Smooth muscle cell (in vitro differentiated cells): ENCODE measurements around the gene SNRK. TPM values are rescaled to one million over a fixed set of nuclear protein-coding genes. Genes with fewer than 3 reads are reported as not detected.

ENCODE experiments used
- DNase-seq: peaks from one replicate; lab custom pipeline; 2025; ENCODE audit not compliant: unreplicated experiment; lab: John Stamatoyannopoulos, UW
- H2AFZ ChIP-seq: fragments of 200-600 bp; sonication (generic); 2 replicates; pipeline ENCODE4 v1.6.0; 2016; ENCODE audit warnings: antibody characterized with exemption, low read depth, mild to moderate bottlenecking
- H3F3A ChIP-seq: fragments of 200-600 bp; sonication (generic); 2 replicates; pipeline ENCODE4 v1.6.0; 2017; ENCODE audit warnings: antibody characterized with exemption, low read depth
- H3K27ac ChIP-seq: fragments of 200-600 bp; sonication (generic); 2 replicates; pipeline ENCODE4 v1.5.1; 2016; ENCODE audit warnings: low read depth, mild to moderate bottlenecking
- H3K27me3 ChIP-seq: fragments of 200-600 bp; sonication (generic); 2 replicates; pipeline ENCODE4 v1.6.1; 2016; ENCODE audit warnings: low read depth, mild to moderate bottlenecking
- H3K36me3 ChIP-seq: fragments of 200-600 bp; sonication (generic); 2 replicates; pipeline ENCODE4 v1.5.1; 2016; ENCODE audit warnings: low read depth
- H3K4me1 ChIP-seq: fragments of 200-600 bp; sonication (generic); 2 replicates; pipeline ENCODE4 v1.5.1; 2016; ENCODE audit warnings: low read depth
- H3K4me2 ChIP-seq: fragments of 200-600 bp; sonication (generic); 2 replicates; pipeline ENCODE4 v1.6.0; 2016; ENCODE audit warnings: mild to moderate bottlenecking
- H3K4me3 ChIP-seq: fragments of 200-600 bp; sonication (generic); 2 replicates; pipeline ENCODE4 v1.5.1; 2016; ENCODE audit warnings: mild to moderate bottlenecking
- H3K79me2 ChIP-seq: fragments of 200-600 bp; sonication (generic); 2 replicates; pipeline ENCODE4 v1.6.0; 2016; ENCODE audit warnings: low read depth, mild to moderate bottlenecking
- H3K9ac ChIP-seq: fragments of 200-600 bp; sonication (generic); 2 replicates; pipeline ENCODE4 v1.6.0; 2016; ENCODE audit warnings: low read depth
- H3K9me3 ChIP-seq: fragments of 200-600 bp; sonication (generic); replicated peaks from 2 replicates; pipeline ENCODE4 v1.5.1; 2016; ENCODE audit warnings: low read depth
- H4K20me1 ChIP-seq: fragments of 200-600 bp; sonication (generic); 2 replicates; pipeline ENCODE4 v1.6.0; 2016; ENCODE audit warnings: low read depth
- CTCF ChIP-seq: fragments of 200-600 bp; sonication (generic); IDR thresholded peaks from 2 replicates; pipeline ENCODE4 v1.5.1; 2017; ENCODE audit warnings: borderline replicate concordance, mild to moderate bottlenecking, antibody characterized with exemption; ENCODE audit not compliant: insufficient read depth, poor library complexity, severe bottlenecking
- WGBS: methylation state at CpG from one replicate; pipeline ENCODE4 v1.1.7; 2016; ENCODE audit warnings: low lambda C conversion rate; 5-methylcytosine and 5-hydroxymethylcytosine counted together
- polyA plus RNA-seq: library from polyadenylated mRNA; unstranded; fragments of >200 nt; fragmentation: Nextera tagmentation; extraction: Ambion mirVana; gene quantifications from 2 replicates; pipeline ENCODE4 v1.2.1, GENCODE V29; 2016
- total RNA-seq: library from RNA; depleted of rRNA; stranded (reverse); fragments of >200 nt; gene quantifications from 2 replicates; pipeline ENCODE4 v1.2.3, GENCODE V29; 2014

Gene SNRK
- total and polyA plus RNA-seq, 2 experiments from 2014 or later: 6.3 to 14.2 TPM

- Histone ChIP-seq H4K20me1 (no peaks in the 10 kb centered on the region), H3K27me3 (no peaks in the 10 kb centered on the region), H3K9ac (no peak overlapping the region), H3K27ac (no peak overlapping the region), H3K4me1 (no peaks in the 10 kb centered on the region), H3K4me2 (no peak overlapping the region), H2AFZ (no peak overlapping the region), H3K4me3 (no peak overlapping the region), H3K79me2 (no peaks in the 10 kb centered on the region), H3F3A (no peaks in the 10 kb centered on the region), H3K36me3 (no peaks in the 10 kb centered on the region), H3K9me3 (no peaks in the 10 kb centered on the region)
- TF ChIP-seq CTCF: no peak
- no peak for DNase-seq
- WGBS: 83% methylated on average over 4 of the region's 4 CpGs
Measured at GRCh38 chr3:43253294-43253693, 33.0 kb upstream of the SNRK start.

GRCh38 chr3:43254125-43254524 is 32.2 kb upstream of the SNRK start:
- Histone ChIP-seq H3K4me1 (no peaks in the 10 kb centered on the region), H3K4me2 (no peak overlapping the region), H3K36me3 (no peaks in the 10 kb centered on the region), H3K27me3 (no peaks in the 10 kb centered on the region), H3K9me3 (no peaks in the 10 kb centered on the region), H3K79me2 (no peaks in the 10 kb centered on the region), H4K20me1 (no peaks in the 10 kb centered on the region), H3K27ac (no peak overlapping the region), H2AFZ (no peak overlapping the region), H3K9ac (no peak overlapping the region), H3K4me3 (no peak overlapping the region), H3F3A (no peaks in the 10 kb centered on the region)
- no peak for DNase-seq
- TF ChIP-seq CTCF: no peak
- 48% methylated on average over 1 of the region's 1 CpG for WGBS

GRCh38 chr3:43255662-43256061 is 30.7 kb upstream of the SNRK start:
- no peak for DNase-seq
- WGBS: 98% methylated on average over 2 of the region's 2 CpGs
- no peaks in the 10 kb centered on the region for H3K4me1 ChIP-seq

More at GRCh38 chr3:43255662-43256061, 30.7 kb upstream of the SNRK start:
- Histone ChIP-seq H3K36me3 (no peaks in the 10 kb centered on the region), H3K9me3 (no peaks in the 10 kb centered on the region), H3K27me3 (no peaks in the 10 kb centered on the region), H3K79me2 (no peaks in the 10 kb centered on the region), H3K4me2 (no peak overlapping the region), H3K9ac (no peak overlapping the region), H3K4me3 (no peak overlapping the region), H3K27ac (no peak overlapping the region), H4K20me1 (no peaks in the 10 kb centered on the region), H3F3A (no peaks in the 10 kb centered on the region), H2AFZ (no peak overlapping the region)
- no peak for TF ChIP-seq CTCF
